Stimulated activated CD4-positive, alpha-beta T cell treated with anti-CD3 and anti-CD28 coated beads, Interleukin-4, amount 100 ng/mL, for 1 hour (primary cell): Measurements from ENCODE around the gene ZNF81.
"Not testable (repeated sequence)": the region's sequence is repeated elsewhere in the genome, so short reads cannot be mapped to it uniquely, and the experiment has no call there.

ENCODE experiments used
- DNase-seq: peaks from one replicate; pipeline ENCODE4 v3.0.0-alpha.2; 2020

The ZNF81 gene

DNA sequence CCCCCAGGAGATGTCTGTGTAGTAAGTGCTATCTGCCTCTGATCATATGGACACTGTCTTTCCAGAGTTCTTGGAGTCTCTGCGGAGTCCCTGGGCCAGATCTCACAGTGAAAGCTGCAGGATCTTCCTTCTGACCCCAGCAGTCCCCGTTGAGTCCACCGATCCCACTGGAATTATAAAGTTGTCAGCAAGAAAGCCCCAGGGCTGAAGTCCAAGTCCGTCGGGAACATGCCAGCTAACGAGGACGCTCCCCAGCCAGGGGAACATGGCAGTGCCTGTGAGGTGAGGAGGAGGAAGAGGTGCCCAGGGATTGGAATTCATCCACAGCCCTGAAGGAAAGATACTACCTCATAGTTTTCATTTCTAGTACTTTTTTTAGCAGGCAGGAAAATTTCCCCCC, 9.3 kb downstream of the ZNF81 start:
- no peak for DNase-seq

DNA sequence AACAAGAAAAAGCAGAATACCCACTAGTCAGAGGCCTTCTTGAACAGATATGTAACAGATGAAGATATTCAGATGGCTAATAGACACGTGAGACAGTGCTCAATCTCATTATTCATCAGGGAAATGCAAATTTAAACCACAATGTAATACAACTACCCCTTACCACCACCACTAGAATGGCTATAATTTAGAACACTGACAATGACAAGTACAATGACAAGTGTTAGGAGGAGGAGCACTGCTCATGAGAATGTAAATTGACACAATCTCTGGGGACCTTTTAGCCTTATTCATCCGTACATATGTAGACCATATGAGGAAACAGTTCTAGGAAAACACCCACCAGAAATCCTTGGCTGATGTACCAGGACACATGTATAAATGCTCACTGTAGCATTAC, 13.1 kb downstream of the ZNF81 start:
- no peak for DNase-seq

DNA sequence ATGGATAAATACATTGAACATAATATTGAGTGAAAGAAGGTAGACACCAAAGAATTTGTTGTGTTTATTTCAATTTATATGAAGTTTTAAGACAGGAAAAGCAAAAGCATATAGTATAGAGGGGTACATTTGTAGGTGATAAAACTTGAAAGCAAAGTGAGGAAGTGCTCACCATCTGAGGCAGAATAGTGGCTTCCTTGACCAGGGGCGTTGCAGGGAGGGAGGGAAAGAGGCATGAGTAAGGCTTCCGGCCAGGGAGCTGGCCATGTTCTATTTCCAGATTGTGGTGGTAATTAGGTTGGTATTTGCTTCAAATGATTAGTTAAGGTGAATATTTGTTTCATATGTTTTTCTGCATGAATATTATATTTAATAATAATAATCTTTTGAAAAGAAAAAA, 13.7 kb downstream of the ZNF81 start:
- DNase-seq, result not testable (repeated sequence)

DNA sequence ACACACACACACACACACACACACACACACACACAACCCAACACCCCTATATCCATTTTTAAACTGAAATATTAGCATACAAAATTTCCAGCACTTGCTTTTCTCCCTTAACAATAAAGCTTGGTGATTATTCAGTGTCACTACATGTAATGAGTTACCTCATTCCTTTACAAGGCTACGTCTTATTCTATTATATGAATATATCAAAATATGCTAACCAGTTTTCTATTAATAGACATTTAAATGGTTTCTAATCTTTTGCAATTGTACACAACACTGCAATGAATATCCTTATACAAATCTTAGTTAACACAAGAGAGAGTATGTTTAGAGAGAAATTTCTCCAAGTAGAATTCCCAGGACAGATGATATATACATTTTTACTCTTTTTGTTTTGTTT, 14.2 kb downstream of the ZNF81 start:
- DNase-seq, result no peak

DNA sequence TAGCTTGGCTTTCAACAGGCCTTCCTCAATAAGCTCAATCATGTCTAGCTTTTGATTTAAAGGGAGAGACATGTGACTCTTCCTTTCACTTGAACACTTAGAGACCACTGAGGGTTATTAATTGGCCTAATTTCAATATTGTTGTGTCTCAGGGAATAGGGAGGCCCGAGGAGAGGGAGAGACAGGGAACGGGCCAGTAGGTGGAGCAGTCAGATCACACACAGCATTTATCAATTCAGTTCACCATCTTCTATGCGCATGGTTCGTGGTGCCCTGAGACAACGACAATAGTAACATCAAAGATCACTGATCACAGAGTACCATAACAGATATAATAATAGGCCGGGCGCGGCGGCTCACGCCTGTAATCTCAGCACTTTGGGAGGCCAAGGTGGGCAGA, 17.8 kb downstream of the ZNF81 start:
- DNase-seq, result peak; percentile 13

DNA sequence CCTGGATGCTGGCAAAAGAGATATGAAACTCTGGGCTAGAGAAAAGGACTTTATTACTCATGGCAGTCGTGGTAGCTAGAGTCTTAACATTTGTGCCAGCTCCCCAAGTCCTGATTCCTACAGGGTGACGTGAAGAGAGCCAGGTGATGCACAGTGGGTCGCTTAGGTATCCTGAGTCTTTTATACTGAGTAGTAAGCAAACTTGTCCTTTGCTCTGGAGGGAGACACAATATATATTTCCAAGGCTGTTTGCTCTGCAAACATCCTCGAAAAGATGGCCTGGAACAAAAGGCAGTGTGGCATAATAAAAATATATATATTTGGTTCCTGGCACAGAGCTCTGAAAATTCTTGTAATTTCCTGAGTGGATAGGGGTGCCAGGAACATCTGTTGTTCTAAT, 23.0 kb downstream of the ZNF81 start:
- DNase-seq, result no peak

DNA sequence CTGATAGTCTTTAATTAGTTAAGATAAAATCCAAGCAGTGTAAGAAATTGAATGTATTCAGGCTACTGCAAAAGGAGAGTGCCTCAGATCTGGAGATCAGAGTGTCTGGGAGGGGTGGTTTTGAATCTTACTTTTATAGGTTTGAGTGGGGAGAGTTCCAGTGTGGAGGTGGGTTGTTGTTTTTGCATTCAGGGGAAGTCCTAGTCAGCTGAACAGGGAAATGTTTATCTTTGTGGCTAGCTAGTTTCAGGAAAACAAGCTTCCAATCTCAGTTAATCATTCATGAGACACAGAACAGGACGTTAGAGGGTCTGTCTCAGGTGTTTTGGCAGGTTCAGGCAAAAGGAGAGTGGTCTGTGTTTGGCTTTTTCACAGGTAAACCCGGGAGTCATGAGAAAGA, 26.0 kb downstream of the ZNF81 start:
- no peak for DNase-seq

DNA sequence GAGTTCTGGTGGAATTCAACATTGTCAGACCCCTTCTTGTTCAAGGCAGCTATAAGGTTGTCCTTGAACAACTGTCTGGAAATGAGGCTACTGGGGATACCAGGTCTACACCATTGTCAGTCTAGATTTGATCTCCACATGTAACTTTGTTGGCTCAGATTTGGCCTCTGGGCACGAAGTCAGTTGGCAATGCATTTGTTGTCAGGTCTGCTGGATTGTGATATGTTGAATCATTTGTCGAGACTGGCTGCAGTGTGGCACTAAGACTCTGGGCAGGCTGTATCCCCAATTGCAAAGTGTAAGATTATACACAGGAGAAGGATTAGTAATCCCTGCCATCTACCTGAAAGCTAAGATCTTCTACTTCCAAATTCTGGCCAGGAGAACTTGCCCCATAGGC, 26.5 kb downstream of the ZNF81 start:
- DNase-seq, result no peak

DNA sequence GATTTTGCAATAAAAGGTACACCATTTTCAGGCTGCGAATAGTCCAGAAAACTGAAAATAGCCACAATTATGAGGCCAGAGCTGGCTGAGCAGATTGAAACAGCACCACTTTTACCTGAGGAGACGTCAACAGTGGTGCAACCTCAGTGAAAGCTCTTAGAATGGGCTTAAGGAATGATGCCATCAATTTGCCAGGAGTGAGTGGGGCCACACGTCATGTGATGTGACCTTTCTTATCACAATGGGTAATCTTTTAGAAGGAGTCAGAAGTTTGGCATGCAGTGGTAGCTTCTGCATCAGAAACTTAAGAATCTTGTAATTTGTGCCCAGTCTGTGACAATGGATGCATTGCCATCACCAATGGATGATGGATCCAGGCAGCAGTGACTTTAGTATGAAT, 27.6 kb downstream of the ZNF81 start:
- no peak for DNase-seq

DNA sequence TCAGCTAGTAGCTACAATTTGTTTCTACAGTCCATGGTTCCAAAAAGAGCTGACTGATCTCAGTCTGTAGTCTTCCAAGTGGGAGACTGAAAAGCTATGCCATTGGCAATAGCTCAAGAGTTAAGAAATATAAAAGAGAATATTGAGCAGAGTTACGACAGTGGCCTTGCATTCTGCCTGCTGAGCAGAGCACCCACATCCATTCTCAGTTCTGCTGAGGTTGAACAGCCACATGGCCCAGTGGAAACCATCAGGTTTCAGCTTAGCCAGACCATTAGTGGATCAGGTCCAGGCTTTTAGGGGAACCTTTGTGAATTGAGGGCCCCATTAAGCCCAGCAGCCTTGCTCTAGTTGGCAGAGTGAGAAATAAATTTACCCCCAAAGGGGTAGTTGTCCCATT, 28.1 kb downstream of the ZNF81 start:
- DNase-seq, result no peak

DNA sequence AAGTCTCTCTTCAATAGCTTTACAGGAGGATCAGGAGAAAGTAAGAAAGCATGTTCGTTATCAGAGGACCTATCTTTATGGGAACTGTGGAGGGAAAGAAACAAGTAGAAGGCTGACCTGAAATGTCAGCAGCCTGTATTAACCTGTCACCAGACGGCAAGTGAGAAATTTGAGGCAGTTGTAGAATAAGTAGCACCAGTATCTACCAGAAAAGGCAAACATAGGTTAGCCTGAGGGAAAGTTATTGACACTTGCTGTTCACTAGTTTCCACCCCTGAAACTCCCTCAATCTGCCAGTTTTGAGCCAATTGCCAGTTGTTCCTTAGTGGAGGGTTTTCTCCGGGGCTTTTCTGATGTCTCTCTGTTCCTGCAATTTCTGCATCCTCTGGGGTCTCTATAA, 36.4 kb downstream of the ZNF81 start:
- DNase-seq, result no peak

DNA sequence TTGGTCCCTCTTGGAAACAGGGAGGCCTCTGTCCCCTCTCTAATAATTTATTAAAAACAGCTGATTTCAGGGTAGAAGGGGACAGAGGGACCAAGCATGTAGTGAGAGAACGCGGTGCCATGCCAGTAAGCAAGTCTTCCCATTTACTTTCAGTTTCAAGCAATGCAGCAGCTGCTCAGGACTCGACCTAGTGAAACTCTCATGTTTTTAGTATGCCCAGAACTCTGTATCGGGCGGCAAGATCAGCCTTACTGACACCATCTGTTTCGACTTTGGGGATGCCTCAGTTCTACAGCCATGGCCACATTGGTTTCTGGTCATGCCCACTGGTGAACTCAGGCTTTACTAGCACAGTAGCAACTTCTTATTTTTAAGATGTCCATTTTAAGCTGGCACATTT, 40.6 kb downstream of the ZNF81 start:
- no peak for DNase-seq

DNA sequence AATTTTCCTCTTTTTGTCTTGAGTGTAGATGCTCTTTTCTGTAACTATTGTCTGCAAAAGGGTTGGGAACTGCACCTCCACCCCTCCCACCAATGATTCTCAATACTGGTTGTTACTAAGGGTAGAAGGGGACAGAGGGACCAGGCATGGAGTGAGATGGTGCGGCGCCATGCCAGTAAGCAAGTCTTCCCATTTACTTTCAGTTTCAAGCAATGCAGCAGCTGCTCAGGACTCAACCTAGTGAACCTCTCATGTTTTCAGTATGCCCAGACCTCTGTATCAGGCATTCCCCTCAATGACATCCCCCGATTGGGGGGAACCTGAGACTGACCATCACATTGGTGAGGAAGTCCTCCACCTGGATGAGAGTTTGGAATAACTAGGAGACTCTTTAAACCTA, 41.5 kb downstream of the ZNF81 start:
- DNase-seq, result no peak

DNA sequence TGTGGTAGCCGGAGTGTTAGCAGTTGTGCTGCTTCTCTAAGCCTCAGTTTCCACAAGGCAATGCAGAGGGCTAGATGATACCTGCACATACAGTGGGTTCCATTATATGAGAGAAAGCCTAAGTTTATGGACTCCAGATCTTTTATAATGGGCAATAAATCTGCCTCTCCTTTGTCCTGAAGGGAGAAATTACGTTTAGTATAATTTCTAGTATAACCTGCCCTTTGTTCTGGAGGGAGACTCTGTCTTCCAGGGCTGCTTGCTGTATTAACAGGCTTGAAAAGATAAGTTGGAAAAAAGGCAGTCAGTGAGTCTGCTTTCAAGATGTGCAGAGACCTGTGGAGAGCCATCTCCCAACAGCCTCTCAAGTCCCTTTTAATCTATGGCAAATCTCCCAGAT, 42.8 kb downstream of the ZNF81 start:
- no peak for DNase-seq

DNA sequence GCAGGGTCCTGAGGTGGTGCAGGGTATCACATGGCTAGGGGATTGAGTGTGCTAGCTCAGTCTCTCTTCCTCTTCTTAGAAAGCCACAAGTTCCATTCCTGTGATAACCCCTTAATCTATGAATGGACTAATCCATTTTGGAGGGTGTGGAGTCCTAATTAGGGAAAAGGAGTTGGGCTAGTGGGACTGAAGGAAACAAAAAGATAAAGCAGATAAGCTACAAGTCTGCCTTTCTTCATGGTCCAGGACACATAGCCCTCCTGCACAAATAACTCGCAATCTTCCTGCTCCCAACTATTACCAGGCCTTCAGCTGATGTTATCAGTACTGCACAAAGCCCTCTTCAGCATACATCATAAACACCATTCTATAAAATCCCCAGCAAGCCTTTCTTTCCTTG, 44.2 kb downstream of the ZNF81 start:
- no peak for DNase-seq

DNA sequence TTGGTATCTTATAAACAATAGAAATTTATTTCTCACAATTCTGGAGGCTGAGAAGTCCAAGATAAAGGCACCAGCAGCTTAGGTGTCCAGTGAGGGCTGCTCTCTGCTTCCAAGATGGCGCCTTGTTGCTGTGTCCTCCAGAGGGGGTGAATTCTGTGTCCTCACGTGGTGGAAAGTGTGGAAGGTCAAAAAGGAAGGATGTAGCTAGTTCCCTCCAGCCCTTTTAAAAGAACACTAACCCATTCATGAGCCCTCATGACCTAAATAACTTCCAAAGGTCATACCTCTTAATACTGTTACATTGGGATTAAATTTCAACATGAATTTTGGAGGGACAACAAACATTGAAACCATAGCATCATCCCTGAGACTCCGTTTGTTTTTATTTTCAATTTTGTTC, 48.8 kb downstream of the ZNF81 start:
- DNase-seq, result no peak

DNA sequence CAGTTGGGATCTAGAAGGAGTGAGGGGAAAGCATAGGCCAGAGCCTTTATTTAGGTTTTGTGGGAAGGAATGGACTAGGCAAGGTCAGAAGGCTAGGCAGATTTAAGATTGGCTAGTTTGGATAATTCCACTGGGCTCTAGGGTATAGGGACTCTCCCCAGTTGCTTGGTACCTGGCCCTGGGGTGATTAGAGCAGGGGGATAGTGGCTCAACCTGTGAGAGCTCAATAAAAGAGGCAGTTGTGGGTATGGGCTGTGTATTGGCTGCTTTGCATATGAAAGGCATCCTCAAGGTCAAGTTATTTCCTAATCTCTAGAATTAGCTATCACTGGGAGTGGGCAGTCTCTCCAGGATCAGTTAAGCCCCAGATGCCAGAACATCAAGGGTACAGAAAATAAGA, 61.3 kb downstream of the ZNF81 start:
- DNase-seq, result no peak

DNA sequence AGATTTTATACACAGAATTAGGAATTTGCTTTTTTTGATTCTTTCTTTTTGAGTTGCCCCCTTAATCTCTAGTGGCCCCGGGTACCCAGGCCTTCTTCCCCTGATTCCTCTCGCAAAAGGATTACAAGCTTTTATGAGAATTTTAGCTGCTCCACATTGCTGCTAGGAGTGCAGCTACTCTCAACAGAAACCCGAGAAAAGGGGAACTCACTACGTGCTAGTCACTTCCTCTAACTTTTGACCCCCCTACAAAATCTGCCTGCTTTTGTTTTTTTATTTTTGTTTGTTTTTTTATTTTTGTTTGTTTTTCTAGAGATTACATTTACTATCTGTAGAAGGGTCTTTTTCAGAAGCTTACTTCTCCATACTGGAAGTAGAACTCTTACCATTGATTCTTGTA, 64.1 kb downstream of the ZNF81 start:
- no peak for DNase-seq

DNA sequence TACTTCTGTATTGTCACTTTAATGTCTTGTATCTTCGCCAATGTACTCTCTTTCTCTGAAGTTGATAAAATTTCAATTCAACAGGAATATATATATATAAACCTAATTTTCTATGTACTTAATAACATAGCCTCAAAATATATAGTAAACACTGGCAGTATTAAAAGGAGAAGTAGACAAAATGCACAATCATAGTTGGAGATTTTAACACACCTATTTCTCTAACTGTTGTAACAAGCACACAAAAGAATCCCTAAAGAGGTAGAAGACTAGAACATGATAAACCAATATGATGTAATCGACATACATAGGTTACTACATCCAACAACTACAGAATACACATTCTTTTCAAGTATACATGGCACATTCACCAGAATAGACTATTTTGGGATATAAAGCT, 65.5 kb downstream of the ZNF81 start:
- DNase-seq, result no peak

DNA sequence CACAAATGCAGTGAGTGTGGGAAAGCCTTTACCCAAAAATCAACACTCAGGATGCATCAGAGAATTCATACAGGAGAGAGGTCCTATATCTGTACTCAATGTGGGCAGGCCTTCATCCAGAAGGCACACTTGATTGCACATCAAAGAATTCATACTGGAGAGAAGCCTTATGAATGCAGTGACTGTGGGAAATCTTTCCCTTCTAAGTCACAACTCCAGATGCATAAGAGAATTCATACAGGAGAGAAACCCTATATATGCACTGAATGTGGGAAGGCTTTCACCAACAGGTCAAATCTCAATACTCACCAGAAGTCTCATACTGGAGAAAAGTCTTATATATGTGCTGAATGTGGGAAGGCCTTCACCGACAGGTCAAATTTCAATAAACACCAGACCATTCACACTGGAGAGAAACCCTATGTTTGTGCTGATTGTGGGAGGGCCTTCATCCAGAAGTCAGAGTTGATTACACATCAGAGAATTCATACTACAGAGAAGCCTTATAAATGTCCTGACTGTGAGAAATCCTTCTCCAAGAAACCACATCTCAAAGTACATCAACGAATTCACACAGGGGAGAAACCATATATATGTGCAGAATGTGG, 79.3 kb downstream of the ZNF81 start:
- DNase-seq, result no peak

DNA sequence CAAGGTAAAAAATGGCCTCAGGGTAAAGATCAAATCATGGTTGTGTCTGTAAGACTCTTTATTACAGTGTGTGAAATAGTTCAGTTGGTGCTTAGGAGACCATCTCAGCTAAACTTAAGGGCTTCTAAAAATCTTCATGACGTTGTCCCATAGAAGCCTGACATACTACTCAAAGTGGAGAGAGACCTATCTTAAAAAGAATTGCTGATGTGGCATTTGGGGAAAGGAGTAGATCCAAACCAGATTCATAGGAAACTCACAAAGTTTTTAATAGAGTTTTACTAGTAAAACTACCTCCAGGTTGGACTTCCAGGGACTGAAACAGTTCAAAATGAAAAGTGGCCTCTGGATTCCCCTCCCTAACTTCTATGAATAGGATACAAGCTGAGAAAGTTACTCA, 81.6 kb downstream of the ZNF81 start:
- DNase-seq, result no peak

DNA sequence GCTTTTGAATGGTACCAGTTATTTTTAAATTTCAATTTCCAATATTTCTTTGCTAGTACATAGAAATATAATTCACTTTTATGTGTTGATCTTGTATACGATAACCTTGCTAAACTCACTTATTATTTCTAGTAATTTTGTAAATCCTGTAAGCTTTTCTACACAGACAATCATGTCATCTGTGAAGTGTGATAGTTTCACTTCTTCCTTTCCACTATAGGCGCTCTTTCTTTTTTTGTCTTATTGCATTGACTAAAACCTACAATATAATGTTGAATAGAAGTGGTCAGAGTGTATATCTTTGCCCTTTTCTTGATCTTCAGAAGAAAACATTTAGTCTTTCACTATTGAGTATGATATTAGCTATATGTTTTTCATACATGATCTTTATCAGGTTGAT, 90.5 kb downstream of the ZNF81 start:
- DNase-seq, result no peak

DNA sequence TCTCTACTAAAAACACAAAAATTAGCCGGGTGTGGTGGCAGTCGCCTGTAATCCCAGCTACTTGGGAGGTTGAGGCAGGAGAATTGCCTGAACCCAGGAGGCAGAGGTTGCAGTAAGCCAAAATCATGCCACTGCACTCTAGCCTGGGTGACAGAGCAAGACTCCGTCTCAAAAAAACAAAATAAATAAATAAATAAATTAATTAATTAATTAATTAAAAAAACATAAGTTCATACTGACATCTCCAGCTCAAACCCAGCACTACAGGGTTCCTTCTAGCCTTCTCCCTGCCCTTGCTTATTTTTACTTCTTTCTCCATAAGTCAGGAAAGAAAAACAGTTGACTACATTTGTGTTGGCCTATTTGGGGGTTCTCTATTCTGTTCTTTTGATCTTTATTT, 95.3 kb downstream of the ZNF81 start:
- not testable (repeated sequence) for DNase-seq

DNA sequence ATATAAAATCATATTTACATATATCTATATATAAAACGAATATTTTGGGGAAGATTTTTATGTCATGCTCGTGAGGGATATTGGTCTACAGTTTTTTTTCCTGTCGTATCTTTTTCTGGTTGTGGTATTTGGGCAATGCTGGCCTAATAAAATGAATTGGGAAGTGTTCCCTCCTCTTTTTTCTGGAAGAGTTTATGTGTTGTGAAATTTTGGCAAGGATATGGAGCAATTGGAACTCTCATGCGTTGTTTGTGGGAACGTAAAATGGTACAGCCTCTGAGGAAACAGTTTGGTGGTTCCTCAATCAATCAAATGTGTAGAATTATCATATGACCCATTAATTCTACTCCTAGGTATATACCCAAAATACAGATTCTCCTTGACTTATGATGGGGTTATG, 97.2 kb downstream of the ZNF81 start:
- no peak for DNase-seq

DNA sequence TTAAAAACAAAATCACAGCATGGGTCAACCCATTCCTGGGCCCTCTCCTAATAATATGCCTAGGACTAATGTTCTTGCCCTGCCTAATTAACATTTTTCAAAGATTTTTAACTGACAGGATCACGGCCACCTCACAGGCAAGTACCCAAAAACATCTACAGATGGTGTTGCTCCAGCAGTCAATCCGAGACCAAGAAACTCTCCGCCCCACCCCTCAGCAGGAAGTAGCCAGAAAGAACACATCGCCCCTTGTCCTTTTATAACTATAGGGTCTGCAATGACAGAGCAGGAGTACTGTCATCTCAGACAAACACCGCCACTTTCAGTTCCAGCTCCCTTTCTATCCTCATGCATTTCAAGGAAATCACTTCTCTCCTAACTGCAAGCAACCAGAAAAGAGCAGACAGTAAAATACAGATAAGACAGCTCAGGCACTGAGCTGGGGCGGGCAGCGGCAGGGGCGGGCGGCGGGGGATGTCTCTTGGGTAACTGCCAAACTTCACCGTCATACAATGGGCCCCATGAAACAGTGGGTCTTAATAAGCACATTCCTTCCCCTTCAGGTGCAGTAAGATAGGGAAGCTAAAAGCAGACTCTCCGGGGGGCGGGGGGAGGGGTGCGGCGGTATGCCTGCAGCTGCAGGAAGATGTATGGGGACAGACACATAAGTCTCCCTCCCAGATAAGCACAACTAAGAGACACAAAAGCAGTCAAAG, 99.7 kb downstream of the ZNF81 start:
- peak; percentile 8 for DNase-seq
